Activated naive CD8-positive, alpha-beta T cell (primary cell): ENCODE measurements around the gene CAMK1G.

Source experiments
- H3K27ac Mint-ChIP-seq: one replicate; pipeline ENCODE4 v1.8.0; 2021; ENCODE audit warnings: mixed read lengths
- H3K27me3 Mint-ChIP-seq: one replicate; pipeline ENCODE4 v1.8.0; 2021; ENCODE audit warnings: mixed read lengths
- H3K36me3 Mint-ChIP-seq: one replicate; pipeline ENCODE4 v1.8.0; 2021; ENCODE audit warnings: mixed read lengths
- H3K4me1 Mint-ChIP-seq: one replicate; pipeline ENCODE4 v1.8.0; 2021; ENCODE audit warnings: low read depth, mixed read lengths
- H3K4me3 Mint-ChIP-seq: one replicate; pipeline ENCODE4 v1.8.0; 2021; ENCODE audit warnings: mild to moderate bottlenecking, mixed read lengths
- H3K9me3 Mint-ChIP-seq: one replicate; pipeline ENCODE4 v1.8.0; 2021; ENCODE audit warnings: low read depth, mixed read lengths

Gene CAMK1G

DNA sequence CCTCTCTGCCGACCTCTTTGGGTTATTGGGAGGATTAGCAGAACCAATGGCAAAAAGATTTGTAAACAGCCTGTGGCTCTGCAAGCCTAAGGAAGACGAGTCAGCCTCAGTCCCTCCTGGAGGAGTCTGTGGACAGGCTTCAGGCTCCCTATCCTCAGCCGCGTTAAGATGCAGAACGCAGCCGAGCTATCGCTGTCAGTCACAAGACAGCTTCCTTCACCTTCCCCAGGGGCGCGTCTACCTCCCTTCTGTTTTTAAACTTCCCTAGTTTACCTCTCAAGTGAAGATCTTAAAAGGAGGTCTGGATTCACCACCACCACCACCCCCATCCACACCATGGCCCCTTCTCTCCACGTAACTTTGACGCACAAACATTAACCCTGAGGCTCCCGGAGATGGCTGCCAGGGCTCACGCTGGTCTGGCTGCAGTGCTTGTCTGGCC, 738 bp downstream of the CAMK1G start:
- Mint-ChIP-seq H3K27ac (no peak overlapping the region), H3K4me3 (no peak overlapping the region), H3K27me3 (peaks cover 7% of the 10 kb centered on the region), H3K4me1 (peaks cover 2% of the 10 kb centered on the region), H3K36me3 (no peaks in the 10 kb centered on the region), H3K9me3 (no peaks in the 10 kb centered on the region)

DNA sequence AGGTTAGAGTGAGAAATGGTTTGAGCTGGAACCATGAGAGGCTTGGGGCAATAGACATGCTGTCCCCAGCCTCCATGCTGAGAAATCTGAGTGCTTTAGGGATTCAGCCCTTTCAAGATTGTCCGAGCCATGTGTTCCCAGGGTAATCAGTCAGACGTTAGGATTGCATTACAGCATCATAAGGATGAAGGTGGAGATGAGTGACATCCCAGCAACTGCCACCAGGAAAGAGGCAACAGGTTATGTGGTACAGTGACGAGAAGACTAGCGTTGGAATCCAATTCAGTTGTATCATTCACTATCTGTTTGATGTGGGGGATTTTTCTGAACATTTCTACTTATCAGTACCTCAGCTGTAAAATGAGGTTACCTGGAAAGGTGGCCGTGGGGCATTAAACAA, 1.7 kb downstream of the CAMK1G start:
- Mint-ChIP-seq H3K27me3 (peaks cover 7% of the 10 kb centered on the region), H3K4me3 (no peak overlapping the region), H3K4me1 (peaks cover 2% of the 10 kb centered on the region), H3K27ac (no peak overlapping the region), H3K36me3 (no peaks in the 10 kb centered on the region), H3K9me3 (no peaks in the 10 kb centered on the region)

DNA sequence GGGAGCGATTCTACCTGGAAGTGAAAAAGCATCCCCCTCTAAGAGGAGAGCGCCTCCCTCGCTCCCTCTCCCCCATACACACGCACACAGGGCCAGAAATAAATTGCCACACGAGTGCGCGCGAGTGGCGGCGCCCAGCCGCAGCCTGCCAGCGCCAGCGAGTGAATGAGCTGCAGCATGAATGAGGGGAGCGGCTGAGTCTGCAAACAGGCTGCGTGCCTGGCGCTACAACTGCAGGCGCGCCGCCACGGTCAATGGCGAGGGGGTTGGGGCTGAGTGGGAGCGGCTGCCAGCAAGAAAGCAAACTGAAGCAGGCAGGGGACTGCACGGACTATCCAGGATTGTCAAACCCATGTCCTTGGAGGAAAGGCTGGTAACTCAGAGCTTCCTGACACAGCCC, 2.2 kb downstream of the CAMK1G start:
- no peak overlapping the region for H3K27ac Mint-ChIP-seq
- no peaks in the 10 kb centered on the region for H3K9me3 Mint-ChIP-seq
- H3K4me3 Mint-ChIP-seq = no peak overlapping the region
- H3K4me1 Mint-ChIP-seq = peaks cover 2% of the 10 kb centered on the region
- no peaks in the 10 kb centered on the region for H3K36me3 Mint-ChIP-seq
- H3K27me3 Mint-ChIP-seq = peaks cover 10% of the 10 kb centered on the region

DNA sequence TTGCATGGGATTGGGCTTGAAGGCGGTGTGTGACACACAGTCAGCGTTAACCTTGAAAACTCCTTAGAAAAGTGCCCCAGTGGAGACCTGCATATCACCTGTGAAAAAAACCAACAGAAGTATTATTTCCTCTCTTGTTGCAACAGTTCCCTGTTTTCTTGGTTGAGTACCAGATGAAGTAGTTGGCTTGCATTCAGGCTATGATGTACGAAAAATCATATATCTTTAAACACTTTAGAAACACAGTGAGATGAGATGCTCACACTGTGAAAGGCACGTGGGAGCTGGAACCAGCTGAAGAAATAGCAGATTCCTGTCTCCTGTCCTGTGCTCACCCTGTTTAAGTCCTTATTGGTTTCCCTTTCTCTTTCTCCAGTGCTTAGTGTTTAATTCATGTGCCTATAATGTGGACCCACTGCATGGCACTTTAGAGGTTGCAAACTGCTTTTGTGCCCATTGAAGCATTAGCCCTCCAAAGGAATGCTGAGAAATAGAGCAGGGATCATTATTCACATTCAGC, 2.8 kb downstream of the CAMK1G start:
- no peak overlapping the region for H3K4me3 Mint-ChIP-seq

DNA sequence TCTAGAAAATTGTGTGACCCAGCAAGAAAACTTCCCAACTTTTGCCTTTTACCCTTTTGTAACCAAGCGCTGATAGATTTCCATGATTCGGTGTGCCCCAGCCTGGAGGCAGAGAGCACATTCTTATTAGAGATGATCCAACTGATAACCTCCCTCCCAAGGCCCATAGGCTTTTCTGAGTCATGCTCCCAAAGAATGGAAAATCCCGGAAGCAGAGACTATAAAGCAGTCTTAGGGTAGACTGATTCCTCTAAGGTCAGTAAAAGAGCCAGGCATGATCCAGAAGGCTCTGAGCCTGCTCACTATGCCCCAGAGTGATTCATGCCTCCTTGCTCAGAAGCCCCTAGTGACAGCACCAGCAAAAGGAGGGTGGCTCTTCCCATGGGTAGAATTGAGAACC, 4.3 kb downstream of the CAMK1G start:
- H3K36me3 Mint-ChIP-seq = no peaks in the 10 kb centered on the region
- peaks cover 12% of the 10 kb centered on the region for H3K27me3 Mint-ChIP-seq
- H3K27ac Mint-ChIP-seq = no peak overlapping the region
- H3K4me1 Mint-ChIP-seq = peaks cover 2% of the 10 kb centered on the region
- H3K9me3 Mint-ChIP-seq = no peaks in the 10 kb centered on the region
- no peak overlapping the region for H3K4me3 Mint-ChIP-seq

More for the DNA sequence above, 2.8 kb downstream of the CAMK1G start:
- Mint-ChIP-seq H3K27me3 (peaks cover 12% of the 10 kb centered on the region), H3K4me1 (peaks cover 2% of the 10 kb centered on the region), H3K9me3 (no peaks in the 10 kb centered on the region), H3K27ac (no peak overlapping the region), H3K36me3 (no peaks in the 10 kb centered on the region)

DNA sequence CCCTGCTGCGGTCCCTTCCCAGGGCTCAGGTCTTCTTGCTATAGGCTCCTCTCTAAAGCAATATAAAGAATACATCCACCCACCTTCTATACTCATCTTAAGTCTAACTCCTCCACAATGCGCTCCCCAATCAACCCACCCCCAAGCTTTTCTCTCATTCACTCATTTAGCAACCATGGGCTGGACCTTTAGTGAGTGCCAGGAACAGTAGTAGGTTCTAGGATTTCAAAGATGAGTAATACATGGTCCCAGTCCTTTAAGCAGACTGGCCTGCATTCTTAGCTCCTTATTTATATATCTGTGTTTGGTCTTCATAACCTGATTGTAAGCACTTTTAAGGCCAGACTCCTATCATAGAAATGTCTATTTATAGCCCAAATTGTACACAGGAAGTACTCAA, 5.9 kb downstream of the CAMK1G start:
- H3K27me3 Mint-ChIP-seq = peaks cover 14% of the 10 kb centered on the region
- H3K4me3 Mint-ChIP-seq = no peak overlapping the region

DNA sequence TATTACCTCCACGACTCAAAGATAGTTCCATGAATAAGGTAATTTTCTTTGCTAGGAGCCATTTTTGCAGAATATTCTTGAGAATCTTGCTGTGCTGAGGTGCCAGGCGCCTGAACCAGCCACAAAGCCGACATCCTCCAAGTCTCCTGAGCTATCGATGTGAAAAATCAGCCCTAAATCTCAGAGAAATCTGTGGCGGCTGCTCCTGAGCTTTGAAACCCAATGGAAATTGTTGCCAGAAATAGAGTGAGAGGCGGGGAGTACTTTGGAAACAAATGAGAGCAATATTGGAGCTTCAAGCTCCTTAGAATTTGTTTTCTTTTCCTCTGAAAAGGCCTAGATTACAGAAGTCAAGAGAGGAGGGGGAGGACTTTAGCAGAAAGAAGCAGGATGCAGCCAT, 6.3 kb downstream of the CAMK1G start:
- Mint-ChIP-seq H3K27me3 (peaks cover 14% of the 10 kb centered on the region), H3K9me3 (no peaks in the 10 kb centered on the region), H3K36me3 (no peaks in the 10 kb centered on the region), H3K4me3 (no peak overlapping the region), H3K27ac (no peak overlapping the region), H3K4me1 (peaks cover 2% of the 10 kb centered on the region)

More for the DNA sequence above, 5.9 kb downstream of the CAMK1G start:
- no peaks in the 10 kb centered on the region for H3K9me3 Mint-ChIP-seq
- no peak overlapping the region for H3K27ac Mint-ChIP-seq
- no peaks in the 10 kb centered on the region for H3K36me3 Mint-ChIP-seq
- H3K4me1 Mint-ChIP-seq = peaks cover 2% of the 10 kb centered on the region

DNA sequence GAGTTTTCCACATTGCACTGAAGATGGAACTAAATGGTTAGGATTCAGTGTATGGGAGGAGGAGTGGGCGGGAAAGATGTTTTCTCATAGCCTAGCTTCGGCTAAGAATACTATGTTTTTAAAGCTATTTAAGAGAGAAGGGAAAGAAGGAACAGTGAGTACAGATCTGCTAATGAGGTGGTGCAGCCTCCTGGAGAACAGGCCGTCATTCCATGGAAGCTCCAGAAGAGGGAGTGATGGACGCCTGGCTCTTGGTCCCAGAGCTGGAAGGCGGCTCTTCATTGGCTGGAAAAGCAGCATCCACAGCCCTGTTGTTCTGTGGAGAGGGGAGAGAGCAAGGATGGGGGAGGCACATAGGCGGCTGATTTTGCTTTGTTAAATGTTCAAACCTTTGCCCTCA, 6.9 kb downstream of the CAMK1G start:
- Mint-ChIP-seq H3K27me3 (peaks cover 14% of the 10 kb centered on the region), H3K9me3 (no peaks in the 10 kb centered on the region), H3K36me3 (no peaks in the 10 kb centered on the region), H3K27ac (no peak overlapping the region), H3K4me1 (peaks cover 2% of the 10 kb centered on the region), H3K4me3 (no peak overlapping the region)

DNA sequence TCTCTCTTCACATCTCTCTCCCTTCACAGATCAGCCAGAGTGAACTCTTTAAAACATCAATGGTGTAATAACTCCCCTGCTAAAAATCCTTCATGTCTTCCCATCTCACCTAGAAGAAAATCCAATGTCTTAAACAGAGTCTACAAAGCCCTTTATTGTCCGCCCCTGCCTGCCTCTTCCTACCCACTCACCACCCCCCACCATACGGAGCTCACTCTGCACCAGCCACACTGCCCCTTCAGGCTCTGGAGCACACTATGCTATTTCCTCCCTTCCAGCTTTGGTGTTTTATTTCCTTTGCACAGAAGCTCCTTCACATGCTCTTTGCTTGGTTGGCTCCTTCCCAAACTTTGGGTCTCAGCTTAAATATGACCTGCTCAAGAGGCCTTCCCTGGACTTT, 10.2 kb downstream of the CAMK1G start:
- Mint-ChIP-seq H3K9me3 (no peaks in the 10 kb centered on the region), H3K27me3 (peaks cover 7% of the 10 kb centered on the region), H3K27ac (no peak overlapping the region)

DNA sequence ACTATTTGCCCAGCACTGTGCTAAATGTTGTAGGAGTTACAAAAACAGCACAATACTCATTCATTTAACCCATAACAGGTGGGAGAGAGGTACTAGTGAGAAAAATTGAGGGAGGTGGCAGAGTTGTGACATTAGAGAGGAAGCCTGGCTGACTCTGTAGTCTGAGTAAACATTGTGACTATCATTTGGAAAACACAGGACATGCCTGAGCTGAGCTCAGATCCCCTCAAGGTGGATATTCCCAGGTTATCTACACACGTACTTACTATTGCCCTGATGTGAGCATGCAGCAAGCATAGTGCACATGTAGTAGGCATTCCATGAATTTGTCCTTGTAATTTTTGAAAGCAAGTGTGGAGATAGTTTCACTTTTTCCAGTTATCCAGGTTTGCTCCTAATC, 10.9 kb downstream of the CAMK1G start:
- H3K4me3 Mint-ChIP-seq = no peak overlapping the region
- H3K9me3 Mint-ChIP-seq = no peaks in the 10 kb centered on the region
- H3K36me3 Mint-ChIP-seq = no peaks in the 10 kb centered on the region
- no peaks in the 10 kb centered on the region for H3K4me1 Mint-ChIP-seq
- peaks cover 9% of the 10 kb centered on the region for H3K27me3 Mint-ChIP-seq
- no peak overlapping the region for H3K27ac Mint-ChIP-seq

More for the DNA sequence above, 10.2 kb downstream of the CAMK1G start:
- H3K4me3 Mint-ChIP-seq = no peak overlapping the region
- no peaks in the 10 kb centered on the region for H3K36me3 Mint-ChIP-seq
- H3K4me1 Mint-ChIP-seq = no peaks in the 10 kb centered on the region

DNA sequence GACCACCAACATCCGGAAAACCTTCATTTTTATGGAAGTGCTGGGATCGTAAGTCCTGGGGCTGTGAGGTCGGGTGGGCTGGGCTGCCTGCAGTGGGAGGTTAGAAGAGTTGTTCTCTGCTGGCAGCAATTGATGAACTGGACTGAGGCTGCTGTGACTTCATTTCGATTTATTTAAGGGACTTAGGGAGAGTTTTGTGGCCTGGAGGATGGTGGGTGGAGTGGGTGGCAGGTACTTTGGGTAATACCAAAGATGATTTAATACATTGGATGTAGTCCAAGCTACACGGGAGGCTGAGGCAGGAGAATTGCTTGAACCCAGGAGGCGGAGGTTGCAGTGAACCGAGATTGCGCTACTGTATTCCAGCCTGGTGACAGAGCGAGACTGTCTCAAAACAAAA, 11.5 kb downstream of the CAMK1G start:
- Mint-ChIP-seq H3K27me3 (peaks cover 10% of the 10 kb centered on the region), H3K4me3 (no peak overlapping the region), H3K27ac (no peak overlapping the region), H3K36me3 (no peaks in the 10 kb centered on the region), H3K9me3 (no peaks in the 10 kb centered on the region), H3K4me1 (no peaks in the 10 kb centered on the region)

DNA sequence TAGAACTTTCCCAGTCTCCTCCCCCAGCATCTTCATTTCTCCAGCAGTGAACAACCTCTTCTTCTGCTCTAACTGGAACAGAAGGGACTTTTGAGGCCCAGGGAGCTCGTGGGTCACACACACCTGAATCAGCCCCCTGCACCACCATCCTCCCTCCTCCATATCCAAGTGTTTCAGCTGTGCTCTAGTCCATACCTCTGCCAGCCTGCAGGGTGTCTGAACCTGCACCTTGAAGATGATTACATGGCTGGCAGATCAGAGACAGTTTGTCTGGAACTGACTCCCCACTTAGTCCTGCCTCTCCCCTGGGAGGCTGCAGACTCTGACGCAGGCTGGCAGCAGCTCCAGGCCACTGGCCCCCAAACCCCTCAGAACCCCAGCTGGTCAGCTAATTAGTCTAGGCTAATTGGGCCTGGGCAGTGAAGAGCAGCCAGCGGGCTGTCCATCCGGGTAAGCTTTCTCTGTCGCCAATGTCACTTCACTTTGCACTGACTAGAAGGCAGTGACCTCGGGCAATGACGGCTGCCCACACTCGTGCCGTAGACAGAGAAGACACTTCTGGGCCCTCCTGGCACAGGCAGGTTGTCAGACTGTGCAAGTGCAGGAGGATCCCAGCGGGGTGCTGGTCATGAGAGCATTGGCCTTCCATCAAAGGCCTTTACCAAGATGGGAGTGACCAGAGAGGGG, 12.2 kb downstream of the CAMK1G start:
- peaks cover 7% of the 10 kb centered on the region for H3K27me3 Mint-ChIP-seq
- H3K36me3 Mint-ChIP-seq = no peaks in the 10 kb centered on the region
- H3K27ac Mint-ChIP-seq = no peak overlapping the region
- H3K4me1 Mint-ChIP-seq = no peaks in the 10 kb centered on the region
- H3K9me3 Mint-ChIP-seq = no peaks in the 10 kb centered on the region
- no peak overlapping the region for H3K4me3 Mint-ChIP-seq

DNA sequence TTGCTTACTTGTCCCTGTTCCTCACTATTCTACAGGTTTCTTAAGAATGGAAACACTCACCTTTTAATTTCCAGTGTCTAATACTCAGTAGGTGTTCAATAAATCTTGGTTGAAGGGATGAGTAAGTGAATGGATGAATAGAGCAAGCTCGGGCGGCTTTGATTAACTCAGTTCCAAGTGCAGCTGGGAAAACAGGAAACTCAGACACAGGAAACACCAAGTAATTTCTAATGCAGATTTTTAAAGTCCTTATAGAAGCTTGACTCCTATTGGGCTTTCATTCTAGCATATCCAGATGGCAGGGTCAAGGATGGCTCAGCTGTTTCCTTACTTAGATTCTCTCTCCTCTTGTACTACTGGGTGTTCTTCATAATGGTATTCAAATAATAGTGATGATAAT, 14.0 kb downstream of the CAMK1G start:
- no peaks in the 10 kb centered on the region for H3K9me3 Mint-ChIP-seq
- H3K4me1 Mint-ChIP-seq = no peaks in the 10 kb centered on the region
- H3K36me3 Mint-ChIP-seq = no peaks in the 10 kb centered on the region
- H3K27ac Mint-ChIP-seq = no peak overlapping the region
- no peak overlapping the region for H3K4me3 Mint-ChIP-seq
- peaks cover 5% of the 10 kb centered on the region for H3K27me3 Mint-ChIP-seq

DNA sequence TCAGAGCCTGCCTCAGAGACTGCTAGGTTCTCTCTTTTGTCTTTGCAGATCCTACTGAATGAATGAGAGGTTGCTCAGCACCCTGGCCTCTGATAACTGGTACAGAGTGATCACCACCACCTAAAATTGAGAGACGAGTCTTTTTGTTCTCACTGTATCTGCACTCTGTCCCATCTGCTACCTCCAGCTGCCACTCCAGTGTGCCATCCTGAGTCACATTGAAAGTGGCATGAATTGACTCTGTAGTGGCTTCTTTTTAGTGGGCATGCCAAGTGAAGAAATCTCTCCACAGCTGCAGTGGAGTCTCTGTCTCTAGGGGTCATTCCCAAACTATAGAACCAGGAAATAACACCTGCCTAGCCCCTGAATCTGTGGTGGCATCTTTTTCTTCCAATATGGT, 14.7 kb downstream of the CAMK1G start:
- no peaks in the 10 kb centered on the region for H3K36me3 Mint-ChIP-seq
- H3K27me3 Mint-ChIP-seq = peaks cover 5% of the 10 kb centered on the region
- no peak overlapping the region for H3K27ac Mint-ChIP-seq
- H3K4me3 Mint-ChIP-seq = no peak overlapping the region
- H3K4me1 Mint-ChIP-seq = no peaks in the 10 kb centered on the region
- H3K9me3 Mint-ChIP-seq = no peaks in the 10 kb centered on the region

DNA sequence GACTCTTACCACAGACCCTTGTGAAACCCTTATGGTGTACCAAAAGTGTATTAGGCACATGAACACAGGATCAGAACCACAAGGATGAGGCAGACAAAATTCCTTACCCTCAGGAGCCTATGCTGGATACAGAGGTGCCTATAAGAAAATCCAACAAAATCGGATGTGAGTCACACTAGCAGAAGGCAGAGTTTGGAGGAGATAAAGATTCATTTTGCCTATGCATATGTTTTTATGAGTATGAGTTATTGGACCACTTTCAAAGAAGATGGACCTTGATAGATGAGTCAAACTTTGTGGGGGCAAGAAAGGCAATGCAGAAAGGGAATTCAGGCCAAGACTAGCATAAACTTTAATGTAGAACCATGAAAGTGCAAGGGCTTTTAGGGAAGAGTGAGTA, 17.0 kb downstream of the CAMK1G start:
- Mint-ChIP-seq H3K9me3 (no peaks in the 10 kb centered on the region), H3K4me3 (no peak overlapping the region), H3K27me3 (peaks cover 3% of the 10 kb centered on the region), H3K4me1 (no peaks in the 10 kb centered on the region), H3K36me3 (no peaks in the 10 kb centered on the region), H3K27ac (no peak overlapping the region)
